ENCODE measurements around the gene DAGLB.
"Not testable (repeated sequence)": the region's sequence is repeated elsewhere in the genome, so short reads cannot be mapped to it uniquely, and the experiment has no call there.

DAGLB gene

DNA sequence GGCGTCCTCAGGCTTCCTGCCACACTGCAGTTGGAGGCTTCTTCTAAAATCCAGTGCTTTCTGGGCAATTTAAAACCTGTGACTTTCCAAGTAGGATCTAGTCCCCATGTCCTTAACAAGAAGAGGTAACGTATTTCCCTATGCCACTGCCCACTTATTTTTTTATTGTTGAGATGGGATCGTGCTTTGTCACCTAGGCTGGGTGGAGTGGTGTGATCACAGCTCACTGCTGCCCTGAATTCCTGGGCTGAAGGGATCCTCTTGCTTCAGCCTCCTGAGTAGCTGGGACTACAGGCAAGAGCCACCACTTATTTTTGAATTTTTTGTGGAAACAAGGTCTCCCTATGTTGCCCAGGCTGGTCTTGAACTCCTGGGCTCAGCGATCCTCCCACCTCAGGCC, 63.4 kb downstream of the DAGLB start:
- TF ChIP-seq, protein P1, sequence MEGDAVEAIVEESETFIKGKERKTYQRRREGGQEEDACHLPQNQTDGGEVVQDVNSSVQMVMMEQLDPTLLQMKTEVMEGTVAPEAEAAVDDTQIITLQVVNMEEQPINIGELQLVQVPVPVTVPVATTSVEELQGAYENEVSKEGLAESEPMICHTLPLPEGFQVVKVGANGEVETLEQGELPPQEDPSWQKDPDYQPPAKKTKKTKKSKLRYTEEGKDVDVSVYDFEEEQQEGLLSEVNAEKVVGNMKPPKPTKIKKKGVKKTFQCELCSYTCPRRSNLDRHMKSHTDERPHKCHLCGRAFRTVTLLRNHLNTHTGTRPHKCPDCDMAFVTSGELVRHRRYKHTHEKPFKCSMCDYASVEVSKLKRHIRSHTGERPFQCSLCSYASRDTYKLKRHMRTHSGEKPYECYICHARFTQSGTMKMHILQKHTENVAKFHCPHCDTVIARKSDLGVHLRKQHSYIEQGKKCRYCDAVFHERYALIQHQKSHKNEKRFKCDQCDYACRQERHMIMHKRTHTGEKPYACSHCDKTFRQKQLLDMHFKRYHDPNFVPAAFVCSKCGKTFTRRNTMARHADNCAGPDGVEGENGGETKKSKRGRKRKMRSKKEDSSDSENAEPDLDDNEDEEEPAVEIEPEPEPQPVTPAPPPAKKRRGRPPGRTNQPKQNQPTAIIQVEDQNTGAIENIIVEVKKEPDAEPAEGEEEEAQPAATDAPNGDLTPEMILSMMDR (IDR thresholded peaks at IDR 0.05; ENCODE audit: extremely low read depth, insufficient read depth, missing control alignments) = no peak
- no peak for DNase-seq (ENCODE audit: low spot score)
- in situ Hi-C loops (cut with MboI; ENCODE audit: low pct_unique_long_range_greater_than_20kb, low sequenced_read_pairs, unreplicated experiment) = no loop called here

DNA sequence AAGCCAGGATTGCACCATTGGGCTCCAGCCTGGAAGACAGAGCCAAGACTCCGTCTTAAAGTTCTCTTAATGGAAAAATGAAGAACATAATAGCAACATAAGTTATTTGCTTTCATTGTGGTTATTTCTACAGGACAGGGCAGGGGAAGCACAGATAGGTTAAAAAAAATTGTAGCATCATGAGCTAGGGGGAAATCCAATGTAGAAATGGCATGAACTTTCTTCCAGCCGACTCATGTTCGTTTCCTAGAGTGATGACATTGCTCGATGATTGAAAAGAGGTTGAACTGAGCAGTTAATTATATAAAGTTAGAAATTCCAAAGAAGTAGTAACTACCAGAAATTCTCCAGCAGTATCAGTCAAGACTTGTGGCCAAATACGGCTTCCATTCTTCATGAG, 64.9 kb downstream of the DAGLB start:
- in situ Hi-C loops (cut with MboI; ENCODE audit: low pct_unique_long_range_greater_than_20kb, low sequenced_read_pairs, unreplicated experiment) = no loop called here
- DNase-seq (ENCODE audit: low spot score) = no peak
- TF ChIP-seq, protein P1 (IDR thresholded peaks at IDR 0.05; ENCODE audit: extremely low read depth, insufficient read depth, missing control alignments) = no peak

DNA sequence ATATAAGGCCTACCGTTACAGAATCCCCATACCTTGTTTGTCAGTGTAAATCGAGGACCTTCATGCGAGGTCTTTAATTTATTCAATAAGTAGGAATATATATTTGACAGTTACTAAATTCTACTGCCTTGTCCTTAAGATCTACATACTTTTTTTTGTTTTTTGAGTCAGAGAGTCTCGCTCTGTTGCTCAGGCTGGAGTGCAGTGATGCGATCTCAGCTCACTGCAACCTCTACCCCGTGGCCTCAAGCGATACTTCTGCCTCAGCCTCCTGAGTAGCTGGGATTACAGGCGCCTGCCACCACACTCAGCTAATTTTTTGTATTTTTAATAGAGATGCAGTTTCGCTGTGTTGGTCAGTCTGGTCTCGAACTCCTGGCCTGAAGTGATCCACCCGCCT, 65.9 kb downstream of the DAGLB start:
- DNase-seq (ENCODE audit: low spot score); in situ Hi-C loops (cut with MboI; ENCODE audit: low pct_unique_long_range_greater_than_20kb, low sequenced_read_pairs, unreplicated experiment): not testable (repeated sequence)

DNA sequence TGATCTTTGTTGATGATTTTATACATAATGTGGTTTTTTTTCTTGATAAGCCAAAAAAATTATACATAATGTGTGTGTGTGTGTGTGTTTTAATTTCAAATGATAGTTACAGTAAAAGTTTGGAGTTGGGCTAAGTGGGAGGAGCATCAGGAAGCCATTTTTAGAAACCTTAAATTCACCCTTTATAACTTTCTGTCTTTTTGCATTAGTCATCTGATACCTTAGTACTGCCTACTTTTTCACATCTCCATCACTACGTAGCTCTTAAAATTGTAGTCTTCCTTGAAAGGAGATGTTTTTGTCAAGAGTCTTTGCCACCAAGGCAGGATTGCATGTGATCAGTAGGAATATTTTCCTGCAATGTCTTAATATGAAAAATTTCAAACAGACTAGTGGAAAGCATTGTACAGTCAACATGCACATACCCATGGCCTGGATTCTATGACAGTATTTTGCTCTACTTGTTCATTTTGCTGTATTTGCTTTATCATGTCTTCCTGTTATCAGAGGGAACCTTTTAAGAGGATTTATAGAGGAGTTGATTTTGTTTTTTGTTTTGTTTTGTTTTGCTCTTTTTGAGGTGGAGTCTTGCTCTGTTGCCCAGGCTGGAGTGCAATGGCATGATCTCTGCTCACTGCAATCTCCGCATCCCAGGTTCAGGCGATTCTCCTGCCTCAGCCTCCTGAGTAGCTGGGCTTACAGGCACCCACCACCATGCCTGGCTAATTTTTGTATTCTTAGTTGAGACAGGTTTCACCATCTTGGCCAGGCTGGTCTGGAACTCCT, 67.3 kb downstream of the DAGLB start:
- TF ChIP-seq, protein P1 (IDR thresholded peaks at IDR 0.05; ENCODE audit: extremely low read depth, insufficient read depth, missing control alignments) = no peak
- in situ Hi-C loops (cut with MboI; ENCODE audit: low pct_unique_long_range_greater_than_20kb, low sequenced_read_pairs, unreplicated experiment) = no loop called here
- DNase-seq (ENCODE audit: low spot score) = no peak

DNA sequence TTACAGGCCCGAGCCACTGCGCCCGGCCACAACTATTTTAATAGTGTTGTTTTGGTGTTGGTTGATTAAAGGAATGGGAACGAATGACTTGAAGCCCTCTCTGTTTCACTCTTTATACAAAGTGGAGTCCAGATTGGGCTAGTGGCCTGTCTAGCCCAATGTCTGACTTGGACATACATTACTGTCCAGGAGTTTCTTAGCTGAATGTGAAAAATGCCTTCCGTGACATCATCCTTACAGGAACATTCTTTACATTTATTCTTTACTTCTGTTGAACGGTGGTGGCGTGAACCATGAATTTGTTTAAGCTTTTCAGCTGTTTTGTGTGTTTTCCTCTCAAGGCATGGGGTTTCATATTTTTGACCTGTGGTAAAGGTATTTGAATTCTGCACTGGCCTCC, 67.9 kb downstream of the DAGLB start:
- TF ChIP-seq, protein P1 (IDR thresholded peaks at IDR 0.05; ENCODE audit: extremely low read depth, insufficient read depth, missing control alignments) = no peak
- DNase-seq (ENCODE audit: low spot score) = no peak
- in situ Hi-C loops (cut with MboI; ENCODE audit: low pct_unique_long_range_greater_than_20kb, low sequenced_read_pairs, unreplicated experiment) = no loop called here

DNA sequence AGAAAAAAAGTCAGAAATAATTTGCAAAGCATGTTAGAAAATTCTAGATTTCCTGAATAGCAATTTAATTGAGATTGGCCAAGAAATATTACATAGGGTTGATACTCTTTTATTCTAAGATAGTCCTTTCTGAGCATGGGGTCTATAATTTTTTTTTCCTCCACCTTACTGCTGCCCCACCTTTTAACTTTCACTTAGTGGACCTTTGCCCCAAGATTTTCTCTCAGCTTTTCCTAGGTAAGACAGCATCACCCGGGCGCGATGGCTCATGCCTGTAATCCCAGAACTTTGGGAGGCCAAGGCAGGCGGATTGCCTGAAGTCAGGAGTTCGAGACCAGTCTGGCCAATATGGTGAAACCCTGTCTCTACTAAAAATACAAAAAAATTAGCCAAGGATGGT, 69.2 kb downstream of the DAGLB start:
- DNase-seq (ENCODE audit: low spot score); in situ Hi-C loops (cut with MboI; ENCODE audit: low pct_unique_long_range_greater_than_20kb, low sequenced_read_pairs, unreplicated experiment): not testable (repeated sequence)

DNA sequence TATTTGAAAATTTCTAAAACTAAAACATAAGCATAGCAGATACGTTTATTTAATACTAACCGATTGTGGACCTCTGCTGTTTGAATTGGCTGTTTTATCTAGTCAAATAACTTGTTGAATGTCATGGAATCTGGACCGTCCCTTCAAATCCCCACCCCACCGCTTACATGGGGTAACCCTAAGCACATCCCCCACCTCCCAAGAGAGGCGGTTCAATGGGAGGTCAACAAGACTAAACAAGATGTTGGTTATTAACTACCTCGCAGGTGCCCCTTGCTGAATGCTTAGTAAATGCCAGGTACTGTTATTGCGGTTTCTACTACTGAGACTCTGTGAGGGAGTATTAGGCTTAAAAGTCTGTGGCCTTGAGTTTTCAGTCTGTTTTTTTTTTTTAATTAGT, 70.9 kb downstream of the DAGLB start:
- in situ Hi-C loops (cut with MboI; ENCODE audit: low pct_unique_long_range_greater_than_20kb, low sequenced_read_pairs, unreplicated experiment) = no loop called here
- TF ChIP-seq, protein P1 (IDR thresholded peaks at IDR 0.05; ENCODE audit: extremely low read depth, insufficient read depth, missing control alignments) = no peak
- DNase-seq (ENCODE audit: low spot score) = no peak

All from GM13977 (cell line).